Lower leg skin (tissue), 3 donors: ENCODE data around the gene PDLIM5.

Source experiments
- POLR2A ChIP-seq, 2 donors: fragments of 450-650 bp; IDR thresholded peaks; one replicate each; pipeline ENCODE4 v1.6.1; 2016 to 2017; ENCODE audit warnings: antibody characterized with exemption in 2 of 2, mild to moderate bottlenecking in 1 of 2, moderate library complexity in 1 of 2
- TF ChIP-seq, protein P1 (sequence below), 3 donors: fragments of 450-650 bp; IDR thresholded peaks; one replicate each; pipeline ENCODE4 v1.5.1; 2016; ENCODE audit warnings: antibody characterized with exemption in 3 of 3, mild to moderate bottlenecking in 3 of 3, moderate library complexity in 2 of 3

- TF ChIP-seq, protein P1, sequence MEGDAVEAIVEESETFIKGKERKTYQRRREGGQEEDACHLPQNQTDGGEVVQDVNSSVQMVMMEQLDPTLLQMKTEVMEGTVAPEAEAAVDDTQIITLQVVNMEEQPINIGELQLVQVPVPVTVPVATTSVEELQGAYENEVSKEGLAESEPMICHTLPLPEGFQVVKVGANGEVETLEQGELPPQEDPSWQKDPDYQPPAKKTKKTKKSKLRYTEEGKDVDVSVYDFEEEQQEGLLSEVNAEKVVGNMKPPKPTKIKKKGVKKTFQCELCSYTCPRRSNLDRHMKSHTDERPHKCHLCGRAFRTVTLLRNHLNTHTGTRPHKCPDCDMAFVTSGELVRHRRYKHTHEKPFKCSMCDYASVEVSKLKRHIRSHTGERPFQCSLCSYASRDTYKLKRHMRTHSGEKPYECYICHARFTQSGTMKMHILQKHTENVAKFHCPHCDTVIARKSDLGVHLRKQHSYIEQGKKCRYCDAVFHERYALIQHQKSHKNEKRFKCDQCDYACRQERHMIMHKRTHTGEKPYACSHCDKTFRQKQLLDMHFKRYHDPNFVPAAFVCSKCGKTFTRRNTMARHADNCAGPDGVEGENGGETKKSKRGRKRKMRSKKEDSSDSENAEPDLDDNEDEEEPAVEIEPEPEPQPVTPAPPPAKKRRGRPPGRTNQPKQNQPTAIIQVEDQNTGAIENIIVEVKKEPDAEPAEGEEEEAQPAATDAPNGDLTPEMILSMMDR (IDR thresholded peaks at IDR 0.05), result no peak
- TF ChIP-seq POLR2A (IDR thresholded peaks at IDR 0.05), result no peak
Measured at GRCh38 chr4:94488670-94489069, 36.9 kb downstream of the PDLIM5 start.
